ENCODE results near the gene CPA1. TPM values are rescaled to one million over a fixed set of nuclear protein-coding genes. Genes with fewer than 3 reads are reported as not detected.

Gene CPA1
- total and polyA plus RNA-seq, 7 experiments from 2014 or later: not detected

DNA sequence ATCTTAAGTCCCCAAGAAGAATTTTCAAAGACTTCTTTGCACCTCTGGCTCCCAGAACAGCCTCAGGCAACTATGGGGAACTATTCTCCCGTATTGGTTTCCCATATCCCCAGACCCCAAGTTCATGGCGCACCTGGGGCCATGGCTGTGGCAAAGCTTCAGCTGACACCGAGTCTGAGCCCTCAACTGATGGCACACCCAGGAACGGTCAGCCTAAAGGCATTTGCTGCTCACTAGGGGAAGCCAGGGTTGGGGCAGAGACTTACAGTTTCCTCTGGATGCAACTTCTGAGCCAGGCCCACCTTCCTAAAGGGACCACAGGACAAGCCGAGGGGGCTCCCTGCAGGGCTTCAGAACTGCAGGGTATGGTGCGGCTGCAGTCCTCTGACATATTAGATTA, 13.7 kb upstream of the CPA1 start:
- no peaks in the 10 kb centered on the region for H3K9me3 ChIP-seq (ENCODE audit: control insufficient read depth in 2 of 3, low read length in 3 of 3)
- H3K4me1 ChIP-seq (ENCODE audit: control insufficient read depth in 2 of 2, insufficient read depth in 2 of 2, low read length in 2 of 2): peaks cover 0 to 12% of the 10 kb centered on the region in 2 donors
- H3K4me3 ChIP-seq (ENCODE audit: low read length): no peak overlapping the region

GRCh38 chr7:130367088-130367755, 13.1 kb upstream of the CPA1 start:
- peaks cover 0 to 3% (median 0%) of the 10 kb centered on the region in 5 donors for H3K36me3 Mint-ChIP-seq
- H3K9me3 Mint-ChIP-seq: no peaks in the 10 kb centered on the region
- ATAC-seq: peak; percentile 76
- H3K36me3 ChIP-seq (ENCODE audit: control insufficient read depth in 2 of 3, insufficient read depth in 3 of 3, low read length in 3 of 3): no peaks in the 10 kb centered on the region
- H3K27me3 ChIP-seq (ENCODE audit: control insufficient read depth in 2 of 2, insufficient read depth in 2 of 2, low read length in 2 of 2): no peaks in the 10 kb centered on the region
- H3K4me1 Mint-ChIP-seq: peaks cover 15 to 51% (median 38%) of the 10 kb centered on the region in 7 donors
- no peaks in the 10 kb centered on the region for H3K9me3 ChIP-seq (ENCODE audit: control insufficient read depth in 2 of 3, low read length in 3 of 3)
- H3K4me1 ChIP-seq (ENCODE audit: control insufficient read depth in 2 of 2, insufficient read depth in 2 of 2, low read length in 2 of 2): peaks cover 0 to 12% of the 10 kb centered on the region in 2 donors
- intact Hi-C loops (cut with micrococcal nuclease): no loop called here
- peak overlapping the region in 8 of 9 donors; percentile 68 to 91 (median 84) for H3K27ac Mint-ChIP-seq
- peak in 6 of 9 donors; percentile 30 to 61 (median 50) for DNase-seq
- H3K27me3 Mint-ChIP-seq: peaks cover 0 to 4% (median 0%) of the 10 kb centered on the region in 5 donors
- ChIA-PET POLR2A (interaction anchor here (0.6 kb wide), 1 partner anchor 150 kb away, joined by 3 read pairs; no protein-coding TSS in a partner anchor), CTCF (no interaction called here)
- H3K27ac ChIP-seq (ENCODE audit: low read depth, low read length): peak overlapping the region; percentile 24
- peak overlapping the region; percentile 7 to 73 (median 54) for H3K4me3 Mint-ChIP-seq
- H3K4me3 ChIP-seq (ENCODE audit: low read length): no peak overlapping the region

More for the DNA sequence above, 13.7 kb upstream of the CPA1 start:
- ATAC-seq (no peak), DNase-seq (no peak)
- Histone ChIP-seq H3K27me3 (ENCODE audit: control insufficient read depth in 2 of 2, insufficient read depth in 2 of 2, low read length in 2 of 2) (no peaks in the 10 kb centered on the region), H3K36me3 (ENCODE audit: control insufficient read depth in 2 of 3, insufficient read depth in 3 of 3, low read length in 3 of 3) (no peaks in the 10 kb centered on the region), H3K27ac (ENCODE audit: low read depth, low read length) (no peak overlapping the region)
- intact Hi-C loops (cut with micrococcal nuclease): no loop called here
- Mint-ChIP-seq H3K9me3 (no peaks in the 10 kb centered on the region), H3K27me3 (peaks cover 0 to 4% (median 0%) of the 10 kb centered on the region in 5 donors), H3K27ac (peak overlapping the region in 5 of 9 donors; percentile 14 to 88 (median 83)), H3K36me3 (peaks cover 0 to 3% (median 0%) of the 10 kb centered on the region in 5 donors), H3K4me3 (peak overlapping the region in 4 of 10 donors; percentile 41 to 57 (median 54)), H3K4me1 (peaks cover 15 to 46% (median 38%) of the 10 kb centered on the region in 7 donors)
- ChIA-PET POLR2A (interaction anchor here (0.7 kb wide), 1 partner anchor 12 kb away, joined by 3 read pairs; no protein-coding TSS in a partner anchor), CTCF (interaction anchor here (0.7 kb wide), 1 partner anchor 359 kb away, joined by 3 read pairs; no protein-coding TSS in a partner anchor)

- H3K27me3 ChIP-seq (ENCODE audit: control insufficient read depth in 2 of 2, insufficient read depth in 2 of 2, low read length in 2 of 2): no peaks in the 10 kb centered on the region
- Mint-ChIP-seq H3K9me3 (no peaks in the 10 kb centered on the region), H3K27me3 (peaks cover 0 to 4% (median 0%) of the 10 kb centered on the region in 5 donors), H3K36me3 (peaks cover 0 to 3% (median 0%) of the 10 kb centered on the region in 5 donors), H3K27ac (peak overlapping the region in 6 of 9 donors; percentile 53 to 91 (median 84)), H3K4me3 (peak overlapping the region in 7 of 10 donors; percentile 22 to 58 (median 54)), H3K4me1 (peaks cover 15 to 51% (median 38%) of the 10 kb centered on the region in 7 donors)
- no peaks in the 10 kb centered on the region for H3K9me3 ChIP-seq (ENCODE audit: control insufficient read depth in 2 of 3, low read length in 3 of 3)
- H3K4me3 ChIP-seq (ENCODE audit: low read length): no peak overlapping the region
- no peak for DNase-seq
- H3K27ac ChIP-seq (ENCODE audit: low read depth, low read length): peak overlapping the region; percentile 24
- ATAC-seq: no peak
- POLR2A ChIA-PET: no interaction called here
- H3K4me1 ChIP-seq (ENCODE audit: control insufficient read depth in 2 of 2, insufficient read depth in 2 of 2, low read length in 2 of 2): peaks cover 0 to 12% of the 10 kb centered on the region in 2 donors
- CTCF ChIA-PET: no interaction called here
- intact Hi-C loops (cut with micrococcal nuclease): loop anchor here in 1 of 2 donors (2.0 kb wide), 1 partner anchor 27 kb away; no protein-coding TSS in a partner anchor
- H3K36me3 ChIP-seq (ENCODE audit: control insufficient read depth in 2 of 3, insufficient read depth in 3 of 3, low read length in 3 of 3): no peaks in the 10 kb centered on the region
These were observed 12.2 kb upstream of the CPA1 start for GRCh38 chr7:130367836-130368746.

GRCh38 chr7:130369110-130369711, 11.1 kb upstream of the CPA1 start:
- H3K9me3 ChIP-seq (ENCODE audit: control insufficient read depth in 2 of 3, low read length in 3 of 3): no peaks in the 10 kb centered on the region
- CTCF ChIA-PET: no interaction called here
- H3K4me1 ChIP-seq (ENCODE audit: control insufficient read depth in 2 of 2, insufficient read depth in 2 of 2, low read length in 2 of 2): peaks cover 0 to 12% of the 10 kb centered on the region in 2 donors
- intact Hi-C loops (cut with micrococcal nuclease): loop anchor here in 1 of 2 donors (2.0 kb wide), 1 partner anchor 26 kb away; no protein-coding TSS in a partner anchor
- peaks cover 15 to 51% (median 38%) of the 10 kb centered on the region in 7 donors for H3K4me1 Mint-ChIP-seq
- H3K9me3 Mint-ChIP-seq: no peaks in the 10 kb centered on the region
- no peaks in the 10 kb centered on the region for H3K27me3 ChIP-seq (ENCODE audit: control insufficient read depth in 2 of 2, insufficient read depth in 2 of 2, low read length in 2 of 2)
- no peak overlapping the region for H3K27ac ChIP-seq (ENCODE audit: low read depth, low read length)
- ATAC-seq (peak; percentile 55), DNase-seq (peak in 2 of 9 donors; percentile 8 to 20)
- no peak overlapping the region for H3K4me3 ChIP-seq (ENCODE audit: low read length)
- H3K27me3 Mint-ChIP-seq: no peaks in the 10 kb centered on the region
- POLR2A ChIA-PET: no interaction called here
- peak overlapping the region in 8 of 9 donors; percentile 32 to 93 (median 72) for H3K27ac Mint-ChIP-seq
- H3K36me3 ChIP-seq (ENCODE audit: control insufficient read depth in 2 of 3, insufficient read depth in 3 of 3, low read length in 3 of 3): no peaks in the 10 kb centered on the region
- peak overlapping the region; percentile 2 to 76 (median 52) for H3K4me3 Mint-ChIP-seq
- H3K36me3 Mint-ChIP-seq: peaks cover 0 to 3% (median 0%) of the 10 kb centered on the region in 5 donors

DNA sequence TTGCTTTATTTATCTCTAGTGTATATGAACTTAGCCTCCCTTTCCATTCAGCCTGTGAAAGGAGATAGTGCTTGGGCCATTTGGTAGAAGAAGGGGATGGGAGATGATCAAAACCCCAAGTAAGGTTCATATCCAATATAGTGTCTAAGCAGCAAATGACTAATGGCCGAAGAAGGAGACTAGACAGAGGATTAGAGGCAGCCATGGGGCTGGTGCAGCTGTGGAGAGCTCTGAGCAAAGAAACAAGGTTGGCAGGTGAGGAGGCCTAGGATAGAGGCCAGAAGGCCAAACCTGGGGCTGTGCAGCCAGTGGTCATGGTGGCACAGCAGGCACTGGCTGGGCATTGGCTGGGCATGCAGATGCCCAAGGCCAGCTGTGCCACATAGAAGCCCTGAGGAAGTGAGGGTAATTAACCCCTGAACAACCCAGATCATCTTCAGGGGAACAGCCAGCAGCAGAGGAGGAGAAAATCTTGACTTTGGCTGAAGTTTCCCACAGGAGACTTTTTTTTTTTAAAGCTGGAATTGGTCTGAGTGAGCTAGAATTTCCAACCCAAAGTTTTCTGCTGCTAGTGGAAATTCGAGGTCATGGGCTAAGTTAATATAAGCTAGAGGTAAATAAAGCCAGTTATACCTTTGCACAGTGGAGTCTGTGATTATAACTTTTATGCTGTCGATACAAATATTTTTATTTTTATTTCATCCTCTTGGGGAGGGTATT, 10.3 kb upstream of the CPA1 start:
- peak overlapping the region in 2 of 10 donors; percentile 41 to 57 for H3K4me3 Mint-ChIP-seq
- no peaks in the 10 kb centered on the region for H3K36me3 ChIP-seq (ENCODE audit: control insufficient read depth in 2 of 3, insufficient read depth in 3 of 3, low read length in 3 of 3)
- no peaks in the 10 kb centered on the region for H3K9me3 ChIP-seq (ENCODE audit: control insufficient read depth in 2 of 3, low read length in 3 of 3)
- H3K27ac ChIP-seq (ENCODE audit: low read depth, low read length): no peak overlapping the region
- peaks cover 0 to 12% of the 10 kb centered on the region in 2 donors for H3K4me1 ChIP-seq (ENCODE audit: control insufficient read depth in 2 of 2, insufficient read depth in 2 of 2, low read length in 2 of 2)
- no peak for ATAC-seq
- peaks cover 15 to 50% (median 38%) of the 10 kb centered on the region in 7 donors for H3K4me1 Mint-ChIP-seq
- H3K9me3 Mint-ChIP-seq: no peaks in the 10 kb centered on the region
- no peaks in the 10 kb centered on the region for H3K27me3 Mint-ChIP-seq
- peak overlapping the region in 7 of 9 donors; percentile 32 to 93 (median 71) for H3K27ac Mint-ChIP-seq
- H3K4me3 ChIP-seq (ENCODE audit: low read length): no peak overlapping the region
- H3K36me3 Mint-ChIP-seq: peaks cover 0 to 3% (median 0%) of the 10 kb centered on the region in 5 donors
- intact Hi-C loops (cut with micrococcal nuclease): loop anchor here in 1 of 2 donors (2.0 kb wide), 1 partner anchor 25 kb away; no protein-coding TSS in a partner anchor
- ChIA-PET CTCF (no interaction called here), POLR2A (no interaction called here)
- no peaks in the 10 kb centered on the region for H3K27me3 ChIP-seq (ENCODE audit: control insufficient read depth in 2 of 2, insufficient read depth in 2 of 2, low read length in 2 of 2)
- DNase-seq: no peak
